ENCODE data around the gene SPATA25. TPM values are rescaled to one million over a fixed set of nuclear protein-coding genes. Genes with fewer than 3 reads are reported as not detected.
A peak's percentile ranks its signal among the peaks of the same experiment; 100 is the strongest.

SPATA25 gene
- total and polyA plus RNA-seq, 5 experiments from 2014 or later = 0.24 to 4.8 (median 2.3) TPM; not detected in 1

- peaks cover 0 to 13% (median 6%) of the 10 kb centered on the region in 5 donors for H3K27me3 Mint-ChIP-seq
- DNase-seq = no peak
- no peak for ATAC-seq
- H3K4me3 Mint-ChIP-seq = no peak overlapping the region
- POLR2A ChIA-PET = interaction anchor here (1.9 to 2.7 kb wide), 2 partner anchors 10 to 35 kb away, joined by 10 to 12 read pairs; partner anchors contain the start of genes CTSA, NEURL2 and PCIF1
- H3K4me1 Mint-ChIP-seq = peaks cover 0 to 8% (median 5%) of the 10 kb centered on the region in 4 donors
- no peaks in the 10 kb centered on the region for H3K9me3 Mint-ChIP-seq
- H3K27ac Mint-ChIP-seq = peak overlapping the region in 1 of 10 donors; percentile 8
- no peaks in the 10 kb centered on the region for H3K36me3 Mint-ChIP-seq
Observed at GRCh38 chr20:45924391-45925261, 37.2 kb upstream of the SPATA25 start.

DNA sequence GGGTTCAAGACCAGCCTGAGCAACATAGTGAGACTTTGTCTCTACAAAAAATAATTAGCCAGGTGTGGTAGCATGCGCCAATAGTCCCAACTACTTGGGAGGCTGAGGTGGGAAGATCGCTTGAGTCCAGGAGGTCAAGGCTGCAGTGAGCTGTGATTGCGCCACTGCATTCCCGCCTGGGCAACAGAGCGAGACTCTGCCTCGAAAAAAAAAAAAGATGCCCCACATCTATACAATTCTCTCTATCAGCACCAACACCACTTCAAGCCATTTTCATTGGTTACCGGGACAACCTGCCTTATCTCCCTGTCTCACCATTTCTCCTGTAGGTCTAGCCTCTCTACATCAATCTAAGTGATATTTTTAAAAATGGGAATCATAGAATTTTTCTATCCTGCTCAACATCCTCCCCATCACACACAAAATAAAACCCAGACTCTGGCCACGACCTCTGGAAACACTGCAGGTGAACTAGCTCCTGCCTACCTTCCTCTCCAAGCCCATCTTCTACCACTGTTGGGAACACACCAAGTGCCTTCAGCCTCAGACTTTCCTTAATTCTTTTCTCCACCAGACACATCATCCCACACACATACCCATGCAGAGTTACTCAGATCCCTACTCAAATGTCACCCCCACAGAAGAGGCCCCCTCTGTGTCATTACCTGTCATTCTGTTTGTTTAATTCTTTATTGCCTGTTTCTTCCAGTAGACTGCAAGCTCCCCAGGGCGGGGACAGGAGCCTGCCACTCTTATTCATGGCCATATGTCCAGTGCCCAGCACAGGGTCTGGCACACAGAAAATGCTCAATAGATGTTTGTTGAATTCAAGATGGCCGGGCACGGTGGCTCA lies 34.1 kb upstream of the SPATA25 start:
- ATAC-seq (no peak), DNase-seq (no peak)
- Mint-ChIP-seq H3K9me3 (no peaks in the 10 kb centered on the region), H3K4me1 (peaks cover 0 to 6% (median 3%) of the 10 kb centered on the region in 4 donors), H3K27me3 (peaks cover 0 to 16% (median 11%) of the 10 kb centered on the region in 5 donors), H3K4me3 (peak overlapping the region in 1 of 10 donors; percentile 8), H3K36me3 (no peaks in the 10 kb centered on the region), H3K27ac (peak overlapping the region in 3 of 10 donors; percentile 9 to 43 (median 30))
- POLR2A ChIA-PET = interaction anchor here (0.7 to 2.8 kb wide), 4 partner anchors 13 to 59 kb away, joined by 3 to 12 read pairs (median 8); partner anchors contain the start of gene PCIF1

GRCh38 chr20:45920462-45921336 lies 33.3 kb upstream of the SPATA25 start:
- no peak for ATAC-seq
- Mint-ChIP-seq H3K4me1 (peaks cover 0 to 6% (median 3%) of the 10 kb centered on the region in 4 donors), H3K27me3 (peaks cover 0 to 21% (median 18%) of the 10 kb centered on the region in 5 donors), H3K27ac (peak overlapping the region in 1 of 10 donors; percentile 52), H3K4me3 (no peak overlapping the region), H3K9me3 (no peaks in the 10 kb centered on the region), H3K36me3 (no peaks in the 10 kb centered on the region)
- POLR2A ChIA-PET = interaction anchor here (0.7 to 2.8 kb wide), 4 partner anchors 14 to 97 kb away, joined by 3 to 12 read pairs (median 4); partner anchors contain the start of gene PCIF1
- DNase-seq = no peak

- ATAC-seq (no peak), DNase-seq (no peak)
- peaks cover 0 to 25% (median 21%) of the 10 kb centered on the region in 5 donors for H3K27me3 Mint-ChIP-seq
- peaks cover 0 to 6% (median 3%) of the 10 kb centered on the region in 4 donors for H3K4me1 Mint-ChIP-seq
- H3K36me3 Mint-ChIP-seq = no peaks in the 10 kb centered on the region
- H3K9me3 Mint-ChIP-seq = no peaks in the 10 kb centered on the region
- H3K4me3 Mint-ChIP-seq = no peak overlapping the region
- POLR2A ChIA-PET = interaction anchor here (0.5 to 2.8 kb wide), 4 partner anchors 9 to 96 kb away, joined by 3 to 12 read pairs (median 5); partner anchors contain the start of gene PCIF1
- peak overlapping the region in 1 of 10 donors; percentile 52 for H3K27ac Mint-ChIP-seq
Observed at GRCh38 chr20:45919542-45920399, 32.3 kb upstream of the SPATA25 start.

GRCh38 chr20:45918779-45919537 lies 31.5 kb upstream of the SPATA25 start:
- DNase-seq = no peak
- Mint-ChIP-seq H3K36me3 (no peaks in the 10 kb centered on the region), H3K4me3 (no peak overlapping the region), H3K27me3 (peaks cover 5 to 33% (median 27%) of the 10 kb centered on the region in 5 donors), H3K27ac (no peak overlapping the region), H3K9me3 (no peaks in the 10 kb centered on the region), H3K4me1 (peaks cover 0 to 3% (median under 1%) of the 10 kb centered on the region in 4 donors)
- POLR2A ChIA-PET = interaction anchor here (1.1 to 2.8 kb wide), 3 partner anchors 10 to 95 kb away, joined by 3 to 12 read pairs (median 6); partner anchors contain the start of gene PCIF1
- no peak for ATAC-seq

GRCh38 chr20:45918182-45918737 lies 30.8 kb upstream of the SPATA25 start:
- no peaks in the 10 kb centered on the region for H3K36me3 Mint-ChIP-seq
- DNase-seq = no peak
- no peak for ATAC-seq
- no peak overlapping the region for H3K4me3 Mint-ChIP-seq
- H3K27ac Mint-ChIP-seq = no peak overlapping the region
- peaks cover 0 to 3% (median under 1%) of the 10 kb centered on the region in 4 donors for H3K4me1 Mint-ChIP-seq
- H3K9me3 Mint-ChIP-seq = no peaks in the 10 kb centered on the region
- POLR2A ChIA-PET = interaction anchor here (0.6 to 2.8 kb wide), 2 partner anchors 16 to 105 kb away, joined by 3 to 12 read pairs; partner anchors contain the start of gene PCIF1
- peaks cover 5 to 36% (median 27%) of the 10 kb centered on the region in 5 donors for H3K27me3 Mint-ChIP-seq

GRCh38 chr20:45917790-45918141 lies 30.3 kb upstream of the SPATA25 start:
- Mint-ChIP-seq H3K4me1 (peaks cover 0 to 5% (median under 1%) of the 10 kb centered on the region in 4 donors), H3K36me3 (no peaks in the 10 kb centered on the region), H3K4me3 (peak overlapping the region in 1 of 10 donors; percentile 39), H3K9me3 (no peaks in the 10 kb centered on the region), H3K27me3 (peaks cover 5 to 38% (median 27%) of the 10 kb centered on the region in 5 donors), H3K27ac (no peak overlapping the region)
- DNase-seq (no peak), ATAC-seq (no peak)
- POLR2A ChIA-PET = interaction anchor here (0.6 kb wide), 1 partner anchor 105 kb away, joined by 3 read pairs; no protein-coding TSS in a partner anchor

GRCh38 chr20:45913116-45913515 lies 25.7 kb upstream of the SPATA25 start:
- DNase-seq (no peak), ATAC-seq (no peak)
- Mint-ChIP-seq H3K9me3 (no peaks in the 10 kb centered on the region), H3K4me3 (peak overlapping the region in 4 of 10 donors; percentile 26 to 60 (median 46)), H3K27me3 (peaks cover 5 to 37% (median 14%) of the 10 kb centered on the region in 5 donors), H3K27ac (no peak overlapping the region), H3K4me1 (peaks cover 6 to 25% (median 15%) of the 10 kb centered on the region in 4 donors), H3K36me3 (no peaks in the 10 kb centered on the region)
- POLR2A ChIA-PET = interaction anchor here (4.0 kb wide), 1 partner anchor 21 kb away, joined by 31 read pairs; the partner anchor contains the start of gene PCIF1

GRCh38 chr20:45912344-45912682 lies 24.9 kb upstream of the SPATA25 start:
- POLR2A ChIA-PET = interaction anchor here (4.0 kb wide), 1 partner anchor 22 kb away, joined by 31 read pairs; the partner anchor contains the start of gene PCIF1
- ATAC-seq (no peak), DNase-seq (no peak)
- Mint-ChIP-seq H3K9me3 (no peaks in the 10 kb centered on the region), H3K27me3 (peaks cover 5 to 32% (median 14%) of the 10 kb centered on the region in 5 donors), H3K36me3 (no peaks in the 10 kb centered on the region), H3K4me1 (peaks cover 6 to 25% (median 15%) of the 10 kb centered on the region in 4 donors), H3K4me3 (peak overlapping the region; percentile 25 to 92 (median 61)), H3K27ac (peak overlapping the region in 2 of 10 donors; percentile 27 to 60)
